GM12872 (cell line): Measurements from ENCODE around the gene MAPK7.

Experiments used
- CTCF ChIP-seq: IDR thresholded peaks from 3 replicates; pipeline ENCODE4 v1.5.1; 2011; ENCODE audit warnings: low read depth, mild to moderate bottlenecking, low read length, moderate library complexity; ENCODE audit not compliant: insufficient read depth

Gene MAPK7

GRCh38 chr17:19357351-19357750 lies 20.9 kb upstream of the MAPK7 start:
- TF ChIP-seq CTCF, result no peak

DNA sequence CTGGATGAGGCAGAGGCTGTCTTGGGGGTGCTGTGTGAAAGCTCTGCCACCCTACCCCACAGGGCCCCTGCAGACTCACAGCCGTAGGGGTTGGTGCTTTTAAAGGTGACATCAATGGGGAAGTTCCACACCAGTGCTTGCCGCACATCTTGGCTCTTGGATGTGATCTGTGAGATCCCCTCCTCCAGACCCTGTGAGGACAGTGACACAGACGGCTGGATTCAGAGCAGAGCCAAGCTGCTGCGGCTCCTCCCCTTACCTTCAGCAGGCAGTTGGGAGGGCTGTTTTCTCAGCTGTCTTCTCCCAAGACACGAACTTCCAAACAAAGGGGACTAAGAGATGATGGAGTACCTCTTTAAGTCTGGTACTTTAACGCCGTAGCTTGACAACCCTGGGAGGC lies 20.5 kb upstream of the MAPK7 start:
- no peak for TF ChIP-seq CTCF

DNA sequence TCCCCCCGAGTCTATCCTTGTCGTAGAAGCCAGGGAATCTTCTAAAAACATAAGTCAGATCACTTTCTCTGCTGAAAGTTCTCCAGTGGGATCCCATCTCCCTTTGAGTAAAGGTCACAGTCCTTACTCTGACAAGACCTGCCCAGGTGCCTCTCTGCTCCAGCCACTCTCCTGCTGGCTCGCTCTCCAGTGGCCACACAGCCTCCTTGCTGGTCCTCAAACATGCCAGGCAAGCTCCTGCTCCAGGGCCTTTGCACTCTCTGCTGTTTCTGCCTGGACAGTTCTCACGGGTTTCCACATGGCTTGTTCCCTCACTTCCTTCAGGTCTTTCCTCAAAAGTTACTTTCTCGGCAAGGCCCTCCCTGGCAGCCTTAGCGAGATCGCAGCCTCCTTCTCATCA lies 19.1 kb upstream of the MAPK7 start:
- TF ChIP-seq CTCF, result no peak

- no peak for TF ChIP-seq CTCF
Observed at GRCh38 chr17:19359856-19360255, 18.4 kb upstream of the MAPK7 start.

DNA sequence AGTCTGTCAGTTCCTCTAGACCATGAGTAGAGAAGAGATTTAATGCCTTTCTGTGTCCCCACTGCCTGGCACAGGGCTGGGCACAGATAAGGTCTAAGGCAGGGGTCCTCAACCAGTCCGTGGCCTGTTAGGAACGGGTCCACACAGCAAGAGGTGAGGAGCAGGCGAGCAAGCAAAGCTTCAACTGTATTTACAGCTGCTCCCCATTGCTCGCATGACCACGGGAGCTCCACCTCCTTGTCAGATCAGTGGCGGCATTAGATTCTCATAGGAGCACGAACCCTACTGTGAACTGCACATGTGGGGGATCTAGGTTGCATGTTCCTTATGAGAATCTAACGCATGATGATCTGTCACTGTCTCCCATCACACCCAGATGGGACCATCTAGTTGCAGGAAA lies 17.5 kb upstream of the MAPK7 start:
- TF ChIP-seq CTCF, result no peak

GRCh38 chr17:19361326-19361725 lies 17.0 kb upstream of the MAPK7 start:
- no peak for TF ChIP-seq CTCF

GRCh38 chr17:19361944-19362276 lies 16.4 kb upstream of the MAPK7 start:
- no peak for TF ChIP-seq CTCF

- peak; percentile 93 for TF ChIP-seq CTCF
Observed at GRCh38 chr17:19362277-19363113, 15.8 kb upstream of the MAPK7 start, which contains the start of gene B9D1. B9D1 (minus strand) TSS chr17:19362723; CDS start chr17:19362569, 154 bp downstream.
